Osteoblast (primary cell): ENCODE results near the gene SPEF2. TPM values are rescaled to one million over a fixed set of nuclear protein-coding genes. Genes with fewer than 3 reads are reported as not detected.

Experiments
- DNase-seq: peaks from one replicate; pipeline ENCODE4 v3.0.0; 2011; ENCODE audit warnings: low spot score, mixed read lengths; ENCODE audit not compliant: insufficient read length; ENCODE audit errors: missing footprints
- H2AFZ ChIP-seq: 2 replicates; pipeline ENCODE4 v1.6.0; 2011; ENCODE audit warnings: mild to moderate bottlenecking, low read length
- H3K27ac ChIP-seq: 2 replicates; pipeline ENCODE4 v1.5.1; 2011; ENCODE audit warnings: mild to moderate bottlenecking, low read depth, low read length, moderate library complexity
- H3K27me3 ChIP-seq: 2 replicates; pipeline ENCODE4 v1.6.0; 2012; ENCODE audit warnings: mild to moderate bottlenecking, control low read depth, inconsistent platforms, low read length, moderate library complexity; ENCODE audit not compliant: insufficient read depth
- H3K36me3 ChIP-seq: 2 replicates; pipeline ENCODE4 v1.5.1; 2011; ENCODE audit warnings: mild to moderate bottlenecking, low read length, control low read depth, moderate library complexity; ENCODE audit not compliant: insufficient read depth
- H3K4me1 ChIP-seq: 2 replicates; pipeline ENCODE4 v1.5.1; 2011; ENCODE audit warnings: mild to moderate bottlenecking, low read length, control low read depth, moderate library complexity; ENCODE audit not compliant: insufficient read depth
- H3K4me2 ChIP-seq: 2 replicates; pipeline ENCODE4 v1.6.0; 2011; ENCODE audit warnings: mild to moderate bottlenecking, low read length; ENCODE audit not compliant: insufficient read depth
- H3K4me3 ChIP-seq: fragments of 200-600 bp; sonication (generic); 3 replicates; pipeline ENCODE4 v1.5.1; 2012; ENCODE audit warnings: mild to moderate bottlenecking, low read length, inconsistent platforms; ENCODE audit not compliant: insufficient read depth
- H3K79me2 ChIP-seq: 2 replicates; pipeline ENCODE4 v1.6.0; 2012; ENCODE audit warnings: mild to moderate bottlenecking, low read length, control low read depth, inconsistent platforms; ENCODE audit not compliant: insufficient read depth
- H3K9me3 ChIP-seq: 2 replicates; pipeline ENCODE4 v1.5.1; 2011; ENCODE audit warnings: low read depth, low read length, control low read depth
- H4K20me1 ChIP-seq: 2 replicates; pipeline ENCODE4 v1.6.0; 2012; ENCODE audit warnings: mild to moderate bottlenecking, low read length, control low read depth; ENCODE audit not compliant: insufficient read depth
- total RNA-seq: library from RNA; depleted of rRNA; stranded (reverse); fragments of >200 nt; gene quantifications from 2 replicates; pipeline ENCODE4 v1.2.3, GENCODE V29; 2012
- TF ChIP-seq, protein P1 (sequence below): IDR thresholded peaks from 2 replicates; pipeline ENCODE4 v1.5.1; 2011; ENCODE audit warnings: mild to moderate bottlenecking, low read depth, low read length, moderate library complexity; ENCODE audit errors: extremely low read depth

The SPEF2 gene
- total RNA-seq, 1 donor: 7.2 TPM

DNA sequence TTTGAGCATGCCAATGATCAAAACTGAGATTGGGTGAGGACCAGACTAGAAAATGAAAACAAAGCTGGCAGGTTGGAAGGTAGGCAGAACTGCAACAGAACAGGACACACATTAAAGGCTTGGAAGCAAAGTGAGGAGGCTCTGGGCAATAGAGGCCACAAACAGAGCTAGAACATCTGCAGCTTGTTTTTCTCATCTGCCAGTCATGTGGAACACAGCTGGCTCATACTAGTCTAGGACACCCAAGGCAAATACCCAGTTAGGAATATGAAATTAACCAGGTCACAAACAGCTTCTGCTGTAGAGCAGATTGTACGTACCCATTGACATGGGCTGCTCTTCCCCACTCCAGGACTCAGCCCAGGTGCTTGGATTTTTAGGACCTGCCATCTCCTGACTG lies 61.7 kb downstream of the SPEF2 start:
- Histone ChIP-seq H3K36me3 (no peaks in the 10 kb centered on the region), H3K27me3 (no peaks in the 10 kb centered on the region), H3K27ac (no peak overlapping the region), H3K9me3 (no peaks in the 10 kb centered on the region), H3K79me2 (no peaks in the 10 kb centered on the region), H3K4me2 (no peak overlapping the region), H3K4me3 (no peak overlapping the region), H4K20me1 (no peaks in the 10 kb centered on the region), H3K4me1 (no peaks in the 10 kb centered on the region), H2AFZ (no peak overlapping the region)
- no peak for DNase-seq
- TF ChIP-seq, protein P1, sequence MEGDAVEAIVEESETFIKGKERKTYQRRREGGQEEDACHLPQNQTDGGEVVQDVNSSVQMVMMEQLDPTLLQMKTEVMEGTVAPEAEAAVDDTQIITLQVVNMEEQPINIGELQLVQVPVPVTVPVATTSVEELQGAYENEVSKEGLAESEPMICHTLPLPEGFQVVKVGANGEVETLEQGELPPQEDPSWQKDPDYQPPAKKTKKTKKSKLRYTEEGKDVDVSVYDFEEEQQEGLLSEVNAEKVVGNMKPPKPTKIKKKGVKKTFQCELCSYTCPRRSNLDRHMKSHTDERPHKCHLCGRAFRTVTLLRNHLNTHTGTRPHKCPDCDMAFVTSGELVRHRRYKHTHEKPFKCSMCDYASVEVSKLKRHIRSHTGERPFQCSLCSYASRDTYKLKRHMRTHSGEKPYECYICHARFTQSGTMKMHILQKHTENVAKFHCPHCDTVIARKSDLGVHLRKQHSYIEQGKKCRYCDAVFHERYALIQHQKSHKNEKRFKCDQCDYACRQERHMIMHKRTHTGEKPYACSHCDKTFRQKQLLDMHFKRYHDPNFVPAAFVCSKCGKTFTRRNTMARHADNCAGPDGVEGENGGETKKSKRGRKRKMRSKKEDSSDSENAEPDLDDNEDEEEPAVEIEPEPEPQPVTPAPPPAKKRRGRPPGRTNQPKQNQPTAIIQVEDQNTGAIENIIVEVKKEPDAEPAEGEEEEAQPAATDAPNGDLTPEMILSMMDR: no peak

DNA sequence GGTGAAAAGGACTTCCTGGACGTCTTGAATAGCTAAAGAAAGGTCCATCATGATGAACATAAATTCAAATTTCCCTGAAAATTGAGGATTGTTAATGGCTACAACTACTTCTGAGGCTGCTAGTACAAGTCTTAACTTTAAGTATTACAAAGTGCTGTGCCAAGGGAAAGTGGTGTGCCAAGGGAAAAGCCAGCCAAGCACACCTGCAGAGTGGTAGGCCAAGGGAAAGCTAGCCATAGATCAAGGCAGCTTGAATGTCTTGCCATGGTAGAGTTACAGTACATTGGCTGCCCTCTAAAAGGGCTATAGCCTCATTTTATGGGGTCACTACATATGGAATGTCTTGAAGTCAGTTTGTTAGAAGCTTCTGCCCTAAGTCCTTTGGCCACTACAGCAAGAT lies 64.2 kb downstream of the SPEF2 start:
- Histone ChIP-seq H3K4me3 (no peak overlapping the region), H4K20me1 (no peaks in the 10 kb centered on the region), H3K79me2 (no peaks in the 10 kb centered on the region), H2AFZ (no peak overlapping the region), H3K27me3 (no peaks in the 10 kb centered on the region), H3K27ac (no peak overlapping the region), H3K4me2 (no peak overlapping the region), H3K9me3 (no peaks in the 10 kb centered on the region), H3K4me1 (no peaks in the 10 kb centered on the region), H3K36me3 (no peaks in the 10 kb centered on the region)
- DNase-seq: no peak
- TF ChIP-seq, protein P1: no peak

DNA sequence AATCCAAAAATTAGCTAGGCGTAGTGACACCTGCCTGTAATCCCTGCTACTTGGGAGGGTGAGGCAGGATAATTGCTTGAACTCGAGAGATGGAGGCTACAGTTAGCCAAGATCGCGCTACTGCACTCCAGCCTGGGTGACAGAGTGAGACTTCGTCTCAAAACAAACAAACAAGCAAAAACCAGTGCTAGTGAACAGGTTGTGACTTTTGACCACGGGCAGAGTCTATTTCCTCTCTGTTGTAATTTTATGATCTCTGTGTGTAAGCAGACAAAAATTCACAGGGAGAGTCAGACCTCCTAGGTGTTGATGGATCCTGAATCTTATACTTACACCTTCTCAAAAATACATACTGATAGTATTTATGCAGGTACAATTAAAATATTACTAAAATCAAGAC lies 65.8 kb downstream of the SPEF2 start:
- Histone ChIP-seq H3K4me2 (no peak overlapping the region), H3K4me3 (no peak overlapping the region), H3K27ac (no peak overlapping the region), H3K79me2 (no peaks in the 10 kb centered on the region), H3K36me3 (no peaks in the 10 kb centered on the region), H3K27me3 (no peaks in the 10 kb centered on the region), H2AFZ (no peak overlapping the region), H3K4me1 (no peaks in the 10 kb centered on the region), H3K9me3 (no peaks in the 10 kb centered on the region), H4K20me1 (no peaks in the 10 kb centered on the region)
- TF ChIP-seq, protein P1: no peak
- DNase-seq: no peak

DNA sequence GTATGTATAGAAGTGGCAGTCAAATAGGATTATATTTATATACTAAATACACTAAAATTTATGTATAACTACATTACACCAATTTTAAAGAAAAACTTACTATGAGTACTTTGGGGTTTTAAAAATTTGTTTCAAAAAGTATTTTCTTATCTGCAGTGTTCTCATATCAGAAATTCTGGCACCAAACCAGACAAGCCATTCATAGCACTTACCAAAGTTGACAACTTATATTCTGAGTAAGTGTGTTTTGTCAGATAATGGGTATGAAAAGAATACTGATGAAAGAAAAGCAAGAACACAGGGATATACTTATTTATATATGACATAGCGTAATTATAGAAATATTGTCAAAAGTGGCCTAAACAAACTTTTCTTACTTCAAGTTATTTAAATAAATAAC lies 67.5 kb downstream of the SPEF2 start:
- no peaks in the 10 kb centered on the region for H3K79me2 ChIP-seq
- no peak overlapping the region for H3K27ac ChIP-seq
- no peak overlapping the region for H2AFZ ChIP-seq
- H3K36me3 ChIP-seq: no peaks in the 10 kb centered on the region
- no peaks in the 10 kb centered on the region for H3K27me3 ChIP-seq
- no peaks in the 10 kb centered on the region for H4K20me1 ChIP-seq
- H3K9me3 ChIP-seq: no peaks in the 10 kb centered on the region
- TF ChIP-seq, protein P1: no peak
- H3K4me2 ChIP-seq: no peak overlapping the region
- no peak overlapping the region for H3K4me3 ChIP-seq
- H3K4me1 ChIP-seq: no peaks in the 10 kb centered on the region
- DNase-seq: no peak
